CD4-positive, alpha-beta T cell treated with Interleukin-4 for 4 hours (primary cell): ENCODE data around the gene TMC4.
A peak's percentile ranks its signal among the peaks of the same experiment; 100 is the strongest.
"Not testable (repeated sequence)": the region's sequence is repeated elsewhere in the genome, so short reads cannot be mapped to it uniquely, and the experiment has no call there.

Source experiments
- DNase-seq: peaks from one replicate; pipeline ENCODE4 v3.0.0-alpha.2; 2020

Gene TMC4

GRCh38 chr19:54178581-54179261 is 5.8 kb upstream of the TMC4 start:
- DNase-seq, result no peak

GRCh38 chr19:54173951-54174834 is 1.2 kb upstream of the TMC4 start:
- no peak for DNase-seq

GRCh38 chr19:54173359-54173699 is 369 bp upstream of the TMC4 start:
- DNase-seq, result no peak

- DNase-seq, result not testable (repeated sequence)
Observed at GRCh38 chr19:54171736-54172431, 1.1 kb downstream of the TMC4 start.

GRCh38 chr19:54169149-54169740 is 3.7 kb downstream of the TMC4 start:
- DNase-seq, result no peak

- DNase-seq, result peak; percentile 78
Observed at GRCh38 chr19:54168174-54168917, 4.6 kb downstream of the TMC4 start.

- no peak for DNase-seq
Observed at GRCh38 chr19:54165222-54165621, 7.7 kb downstream of the TMC4 start.

GRCh38 chr19:54164369-54165068 is 8.4 kb downstream of the TMC4 start:
- peak; percentile 47 for DNase-seq

DNA sequence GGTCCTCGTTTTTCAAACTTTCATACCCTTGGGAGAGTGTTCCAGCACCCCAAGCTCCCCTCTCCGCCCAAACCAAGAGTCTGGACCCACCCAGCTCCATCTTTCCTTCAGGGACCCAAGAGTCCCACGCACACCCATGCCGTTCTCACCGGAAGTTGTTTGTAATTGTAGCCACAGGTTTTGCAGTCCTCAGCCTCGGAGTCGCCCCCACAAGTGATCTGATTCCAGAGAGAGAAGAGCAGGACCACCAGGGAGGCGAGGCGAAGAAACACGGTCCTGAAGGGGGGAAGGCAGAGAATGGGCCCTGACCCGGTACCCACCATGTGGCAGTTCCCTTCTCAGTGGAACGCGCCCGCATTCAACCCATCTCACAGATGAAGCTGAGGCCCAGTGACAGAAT is 10.1 kb downstream of the TMC4 start:
- no peak for DNase-seq

- peak; percentile 73 for DNase-seq
Observed at GRCh38 chr19:54162241-54162805, 10.6 kb downstream of the TMC4 start.

- DNase-seq, result no peak
Observed at GRCh38 chr19:54160854-54161253, 12.1 kb downstream of the TMC4 start.

DNA sequence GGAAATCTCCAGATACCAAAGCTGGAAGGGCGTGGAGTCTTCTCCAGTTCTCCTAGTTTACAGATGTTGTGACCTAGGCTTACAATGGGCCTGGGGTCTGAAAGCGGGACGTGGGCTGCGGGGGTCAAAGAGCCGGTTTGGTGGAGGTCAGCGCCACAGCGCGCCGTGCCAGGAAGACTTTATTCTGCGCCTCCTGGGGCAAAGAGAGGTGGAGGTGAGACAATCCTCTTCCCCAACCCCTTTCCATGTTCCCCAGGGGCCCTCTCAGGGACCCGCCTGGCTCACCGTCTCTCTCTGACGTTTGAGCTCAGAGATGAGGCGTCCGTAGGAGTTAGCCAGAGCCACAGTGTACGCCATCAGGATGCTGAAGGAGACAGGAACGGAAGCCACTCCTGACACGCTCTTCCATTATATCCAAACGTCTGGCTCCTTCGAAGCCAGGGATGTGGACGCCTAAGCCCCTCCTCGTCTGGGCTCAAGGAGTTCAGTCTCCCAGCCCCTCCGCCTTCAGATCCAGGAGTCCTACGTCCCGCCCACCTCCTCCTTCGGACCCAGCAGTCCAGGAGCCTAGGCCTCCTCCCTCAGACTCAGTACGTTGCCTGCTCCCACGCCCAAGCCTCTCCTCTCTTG is 12.7 kb downstream of the TMC4 start:
- no peak for DNase-seq

DNA sequence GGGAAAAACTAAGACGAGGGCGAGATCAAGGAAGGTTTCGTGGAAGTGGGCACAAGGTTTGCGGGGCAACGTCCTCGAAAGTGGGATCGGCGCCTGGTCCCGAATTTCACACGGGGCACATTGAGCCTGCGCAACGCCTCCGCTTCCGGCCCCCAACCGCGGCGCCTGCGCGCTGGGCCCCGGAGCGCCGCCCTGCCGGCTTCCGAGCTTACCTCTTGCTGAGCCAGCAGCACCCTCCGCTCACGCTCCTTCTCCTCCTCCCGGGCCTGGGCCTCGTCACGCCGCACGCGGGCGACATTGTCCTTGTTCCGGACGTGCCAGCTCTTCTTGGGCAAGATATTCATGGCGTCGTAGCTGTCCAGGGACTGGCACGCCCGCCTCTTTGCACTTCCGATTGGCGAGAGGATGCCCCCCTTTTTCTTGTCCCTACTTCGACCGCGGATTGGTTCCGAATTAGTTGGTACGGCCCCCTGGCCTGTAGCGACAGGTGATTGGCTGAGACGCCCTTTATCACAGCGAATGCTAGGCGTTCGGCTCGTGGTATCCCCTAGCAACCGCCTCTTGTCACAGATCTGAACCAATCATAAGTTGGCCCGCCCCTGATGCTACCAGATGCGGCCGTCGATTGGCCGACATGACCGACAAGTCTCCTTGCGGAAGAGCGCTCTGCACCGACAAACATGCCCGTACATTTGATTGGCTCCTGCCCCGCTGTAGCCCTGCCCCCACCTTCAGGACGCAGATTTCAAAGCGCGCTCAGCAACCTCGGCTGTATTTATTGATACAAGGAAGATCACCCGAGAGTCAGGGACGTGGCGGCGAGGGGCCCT is 13.4 kb downstream of the TMC4 start, which contains the start of gene LENG1:
TSS of gene LENG1 (minus strand) at position 370 of the 830 bp plus-strand sequence. CDS start at position 344, 26 bp downstream.
- DNase-seq, result peak; percentile 100

DNA sequence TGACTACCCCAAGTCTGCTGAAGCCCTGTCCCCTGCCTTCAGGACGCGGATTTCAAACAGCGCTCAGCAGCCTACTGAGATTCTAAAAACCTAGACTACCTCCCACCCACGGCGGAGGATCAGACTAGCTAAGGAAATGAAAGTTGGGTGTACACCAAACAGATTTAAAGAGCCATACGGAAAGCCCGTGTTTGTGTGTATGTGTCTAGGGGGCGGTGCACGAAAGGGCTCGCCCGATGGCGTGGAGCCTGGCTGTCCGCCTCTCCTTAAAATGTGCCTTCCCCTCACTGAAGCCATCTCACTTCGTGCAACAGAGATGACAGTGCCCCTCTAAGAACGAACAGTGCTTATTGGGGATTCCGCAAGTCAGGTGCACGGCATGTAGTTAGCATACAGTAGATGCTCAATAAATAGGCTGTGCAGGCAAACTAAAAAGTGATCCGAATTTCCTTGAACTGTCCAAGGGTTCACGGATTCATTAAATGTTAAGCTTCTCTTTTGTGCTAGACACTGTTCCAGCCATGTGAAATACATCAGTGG is 14.1 kb downstream of the TMC4 start:
- peak; percentile 24 for DNase-seq

DNA sequence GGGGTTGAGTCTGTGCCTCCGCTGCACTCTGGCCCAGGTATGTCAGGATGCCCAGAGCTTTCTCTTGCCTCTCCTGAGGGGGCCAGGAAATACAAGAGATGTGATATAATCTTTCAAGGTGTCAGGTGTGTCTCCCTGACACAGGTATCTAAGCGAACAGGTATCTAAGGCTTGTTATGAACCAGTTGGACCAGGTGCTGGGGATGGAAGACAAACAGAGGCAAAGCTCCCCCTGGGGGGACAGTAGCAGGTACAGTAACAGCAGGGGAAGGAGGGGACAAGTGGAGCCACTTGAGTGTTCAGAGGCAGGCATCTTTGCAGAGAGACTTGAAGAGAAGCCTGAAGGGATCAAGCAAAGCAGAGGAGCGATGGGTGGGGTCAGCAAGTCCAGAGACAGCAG is 16.0 kb downstream of the TMC4 start:
- DNase-seq, result no peak

GRCh38 chr19:54156490-54156889 is 16.5 kb downstream of the TMC4 start:
- DNase-seq, result no peak

- no peak for DNase-seq
Observed at GRCh38 chr19:54155694-54156093, 17.3 kb downstream of the TMC4 start.

DNA sequence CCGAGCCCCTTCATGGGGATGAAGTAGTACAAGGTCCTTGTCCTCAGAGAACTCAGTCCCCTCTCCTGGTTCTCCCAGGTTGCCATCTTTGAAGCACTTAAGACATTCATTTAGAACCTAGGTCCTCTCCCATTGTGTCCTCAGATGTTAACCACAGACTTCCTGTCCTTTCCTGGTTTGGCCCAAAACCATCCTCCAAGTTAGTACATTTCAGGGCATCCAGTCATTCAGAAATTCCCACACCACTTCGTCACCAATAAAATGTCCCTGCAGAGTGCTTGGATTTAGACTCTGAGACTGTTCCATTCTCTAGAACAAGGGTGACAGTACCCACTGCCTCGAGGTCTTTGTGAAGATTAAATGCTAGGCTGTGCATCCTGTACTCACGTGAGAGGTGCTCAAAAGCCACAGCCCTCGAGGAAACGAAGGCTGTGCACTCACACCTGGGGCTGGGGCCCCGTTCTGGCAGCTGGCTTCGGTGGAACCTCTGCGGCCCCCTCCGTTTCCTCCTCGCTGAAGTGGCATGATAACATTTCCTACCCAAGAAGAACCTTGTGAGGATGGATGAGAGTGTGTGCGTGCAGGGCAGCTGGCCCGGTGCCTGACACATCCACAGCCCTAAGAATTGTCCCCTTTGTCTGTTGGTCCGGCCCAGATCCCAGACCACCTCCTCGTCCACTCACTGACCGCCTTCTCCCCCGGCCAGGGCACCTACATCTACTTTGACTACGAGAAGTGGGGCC is 18.2 kb downstream of the TMC4 start:
- peak; percentile 47 for DNase-seq
